Measurements from ENCODE around the gene OPA3. TPM values are rescaled to one million over a fixed set of nuclear protein-coding genes. Genes with fewer than 3 reads are reported as not detected.
A peak's percentile ranks its signal among the peaks of the same experiment; 100 is the strongest.

Gene OPA3
- total and polyA plus RNA-seq, 10 donors, result 2.8 to 18.4 (median 16.0) TPM

DNA sequence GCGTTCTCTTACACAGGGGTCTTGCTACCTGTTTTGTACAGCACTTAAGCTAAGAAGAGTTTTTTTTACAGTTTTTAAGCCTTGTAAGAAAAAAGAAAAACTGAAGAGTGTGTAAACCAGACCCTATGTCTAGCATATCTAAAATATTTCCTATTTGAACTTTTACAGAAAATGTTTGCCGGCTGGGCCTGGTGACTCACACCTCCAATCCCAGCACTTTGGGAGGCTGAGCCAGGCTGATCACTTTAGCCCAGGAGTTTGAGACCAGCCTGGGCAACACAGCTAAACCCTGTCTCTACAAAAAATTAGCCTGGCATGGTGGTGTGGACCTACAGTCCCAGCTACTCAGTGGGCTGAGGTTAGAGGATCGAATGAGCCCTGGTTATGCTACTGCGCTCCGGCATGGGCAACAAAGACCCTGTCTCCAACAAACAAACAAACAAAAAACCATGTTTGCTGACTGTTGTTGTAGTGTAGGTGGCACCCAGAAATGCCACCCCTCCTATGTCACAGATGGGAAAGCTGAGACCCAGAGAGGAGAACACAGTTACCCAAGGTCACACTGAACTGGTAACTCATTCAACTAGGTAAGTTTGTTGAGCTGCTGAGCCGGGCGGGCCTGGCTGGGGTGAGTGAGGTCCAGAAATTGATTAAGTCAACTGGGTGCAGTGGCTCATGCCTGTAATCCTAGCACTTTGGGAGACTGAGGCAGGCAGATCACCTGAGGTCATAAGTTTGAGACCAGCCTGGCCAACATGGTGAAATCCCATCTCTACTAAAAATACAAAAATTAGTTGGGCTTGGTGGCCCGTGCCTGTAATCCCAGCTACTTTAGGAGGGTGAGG is 79.2 kb downstream of the OPA3 start:
- Histone ChIP-seq H3K4me3 (peak overlapping the region in 1 of 8 donors; percentile 99), H3K27me3 (replicated peaks in 1 of 7) (peaks cover 0 to 5% (median 0%) of the 10 kb centered on the region in 7 donors), H3K27ac (peak overlapping the region; percentile 96 to 100 (median 97)), H3K36me3 (peaks cover 0 to 4% (median 0%) of the 10 kb centered on the region in 6 donors), H3K4me1 (peaks cover 17 to 65% (median 27%) of the 10 kb centered on the region in 6 donors), H3K9me3 (no peaks in the 10 kb centered on the region)
- WGBS, 5 donors, result 85 to 95% (median 90%) methylated on average over 8 of the region's 8 CpGs
- TF ChIP-seq, protein P1, sequence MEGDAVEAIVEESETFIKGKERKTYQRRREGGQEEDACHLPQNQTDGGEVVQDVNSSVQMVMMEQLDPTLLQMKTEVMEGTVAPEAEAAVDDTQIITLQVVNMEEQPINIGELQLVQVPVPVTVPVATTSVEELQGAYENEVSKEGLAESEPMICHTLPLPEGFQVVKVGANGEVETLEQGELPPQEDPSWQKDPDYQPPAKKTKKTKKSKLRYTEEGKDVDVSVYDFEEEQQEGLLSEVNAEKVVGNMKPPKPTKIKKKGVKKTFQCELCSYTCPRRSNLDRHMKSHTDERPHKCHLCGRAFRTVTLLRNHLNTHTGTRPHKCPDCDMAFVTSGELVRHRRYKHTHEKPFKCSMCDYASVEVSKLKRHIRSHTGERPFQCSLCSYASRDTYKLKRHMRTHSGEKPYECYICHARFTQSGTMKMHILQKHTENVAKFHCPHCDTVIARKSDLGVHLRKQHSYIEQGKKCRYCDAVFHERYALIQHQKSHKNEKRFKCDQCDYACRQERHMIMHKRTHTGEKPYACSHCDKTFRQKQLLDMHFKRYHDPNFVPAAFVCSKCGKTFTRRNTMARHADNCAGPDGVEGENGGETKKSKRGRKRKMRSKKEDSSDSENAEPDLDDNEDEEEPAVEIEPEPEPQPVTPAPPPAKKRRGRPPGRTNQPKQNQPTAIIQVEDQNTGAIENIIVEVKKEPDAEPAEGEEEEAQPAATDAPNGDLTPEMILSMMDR (IDR thresholded peaks at IDR 0.05 in 8 of 11, conservative IDR thresholded peaks at IDR 0.05 in 3 of 11), result no peak
- TF ChIP-seq POLR2AphosphoS5 (IDR thresholded peaks at IDR 0.05), result no peak
- no peak for TF ChIP-seq POLR2A (IDR thresholded peaks at IDR 0.05)
- DNase-seq, result no peak
- intact Hi-C loops (cut with DNase I; ENCODE audit: low total_unique reads), result no loop called here

DNA sequence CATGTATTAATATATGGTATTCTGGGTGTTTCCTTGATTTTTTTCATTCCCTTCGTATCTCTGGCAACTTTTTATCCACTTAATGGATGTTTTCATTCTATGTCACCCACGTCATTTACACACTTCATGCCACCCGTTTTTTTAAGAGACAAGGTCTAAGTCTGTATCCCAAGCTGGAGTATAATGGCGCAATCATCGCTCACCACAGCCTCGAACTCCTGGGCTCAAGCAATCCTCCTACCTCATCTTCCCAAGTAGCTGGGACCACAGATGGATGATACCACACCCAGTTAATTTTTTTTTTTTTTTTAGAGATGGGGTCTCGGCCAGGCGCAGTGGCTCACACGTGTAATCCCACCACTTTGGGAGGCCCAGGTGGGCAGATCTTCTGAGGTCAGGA is 80.7 kb downstream of the OPA3 start:
- no peaks in the 10 kb centered on the region for H3K36me3 ChIP-seq
- H3K4me1 ChIP-seq, result peaks cover 11 to 65% (median 28%) of the 10 kb centered on the region in 6 donors
- peak overlapping the region in 1 of 8 donors; percentile 86 for H3K27ac ChIP-seq
- H3K9me3 ChIP-seq, result no peaks in the 10 kb centered on the region
- TF ChIP-seq, protein P1 (IDR thresholded peaks at IDR 0.05 in 8 of 11, conservative IDR thresholded peaks at IDR 0.05 in 3 of 11), result no peak
- no peak for TF ChIP-seq POLR2A (IDR thresholded peaks at IDR 0.05)
- no peak for TF ChIP-seq POLR2AphosphoS5 (IDR thresholded peaks at IDR 0.05)
- intact Hi-C loops (cut with DNase I; ENCODE audit: low total_unique reads), result no loop called here
- H3K27me3 ChIP-seq (replicated peaks in 1 of 7), result peaks cover 0 to 19% (median 7%) of the 10 kb centered on the region in 7 donors
- 78 to 95% (median 85%) methylated on average over 9 of the region's 9 CpGs for WGBS, 5 donors
- DNase-seq, result no peak
- no peak overlapping the region for H3K4me3 ChIP-seq

DNA sequence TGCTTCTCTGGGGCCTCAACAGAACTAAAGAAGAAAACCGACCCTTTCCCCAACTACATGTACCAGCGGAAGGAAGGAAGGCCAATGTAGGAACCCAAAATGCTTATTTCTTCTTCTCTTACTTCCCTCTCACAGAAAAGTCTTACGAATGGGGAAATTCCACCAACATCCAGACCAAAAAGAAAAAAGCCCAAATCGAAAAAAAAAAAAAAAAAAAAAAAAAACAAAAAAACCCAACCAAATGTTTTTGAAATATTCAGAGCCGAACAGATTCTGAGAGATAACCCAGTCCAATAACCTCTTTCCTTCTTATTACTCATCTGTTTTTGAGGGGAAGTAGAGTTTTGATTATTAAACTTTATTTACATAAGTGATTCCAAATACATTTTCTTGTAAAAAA is 82.5 kb downstream of the OPA3 start:
- Histone ChIP-seq H3K4me1 (peaks cover 22 to 79% (median 46%) of the 10 kb centered on the region in 6 donors), H3K36me3 (no peaks in the 10 kb centered on the region), H3K27ac (peak overlapping the region in 7 of 8 donors; percentile 32 to 86 (median 56)), H3K9me3 (no peaks in the 10 kb centered on the region), H3K27me3 (replicated peaks in 1 of 7) (peaks cover 0 to 37% (median 17%) of the 10 kb centered on the region in 7 donors), H3K4me3 (no peak overlapping the region)
- intact Hi-C loops (cut with DNase I; ENCODE audit: low total_unique reads), result no loop called here
- 32 to 57% (median 45%) methylated on average over 5 of the region's 5 CpGs for WGBS, 5 donors
- TF ChIP-seq POLR2A (IDR thresholded peaks at IDR 0.05), result no peak
- TF ChIP-seq POLR2AphosphoS5 (IDR thresholded peaks at IDR 0.05), result no peak
- TF ChIP-seq, protein P1 (IDR thresholded peaks at IDR 0.05 in 8 of 11, conservative IDR thresholded peaks at IDR 0.05 in 3 of 11), result no peak
- DNase-seq, result no peak

DNA sequence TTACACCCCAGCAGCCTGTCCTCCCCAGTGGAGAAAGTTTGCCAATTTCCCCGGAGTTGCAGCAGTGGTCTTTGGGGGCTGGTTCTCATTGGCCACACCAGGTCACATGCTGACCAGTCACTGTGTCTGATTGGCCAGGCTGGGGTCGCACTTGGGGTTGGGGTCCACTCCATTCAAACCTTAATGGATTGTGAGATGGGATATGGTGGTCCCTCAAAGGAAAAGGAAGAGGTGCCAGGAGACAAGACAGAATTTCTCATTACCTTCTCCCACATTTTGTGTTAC is 82.9 kb downstream of the OPA3 start:
- TF ChIP-seq POLR2A (IDR thresholded peaks at IDR 0.05) (no peak), POLR2AphosphoS5 (IDR thresholded peaks at IDR 0.05) (no peak)
- TF ChIP-seq, protein P1 (IDR thresholded peaks at IDR 0.05 in 8 of 11, conservative IDR thresholded peaks at IDR 0.05 in 3 of 11), result no peak
- intact Hi-C loops (cut with DNase I; ENCODE audit: low total_unique reads), result no loop called here
- H3K27ac ChIP-seq, result peak overlapping the region in 7 of 8 donors; percentile 32 to 86 (median 56)
- H3K9me3 ChIP-seq, result no peaks in the 10 kb centered on the region
- peaks cover 22 to 82% (median 47%) of the 10 kb centered on the region in 6 donors for H3K4me1 ChIP-seq
- H3K27me3 ChIP-seq (replicated peaks in 1 of 7), result peaks cover 0 to 37% (median 18%) of the 10 kb centered on the region in 7 donors
- no peaks in the 10 kb centered on the region for H3K36me3 ChIP-seq
- no peak overlapping the region for H3K4me3 ChIP-seq
- no peak for DNase-seq
- 73 to 83% (median 76%) methylated on average over 2 of the region's 2 CpGs for WGBS, 5 donors

Measured in spleen (tissue), 11 donors.